Endodermal cell (in vitro differentiated cells): ENCODE results near the gene RAB3C. TPM values are rescaled to one million over a fixed set of nuclear protein-coding genes. Genes with fewer than 3 reads are reported as not detected.
A peak's percentile ranks its signal among the peaks of the same experiment; 100 is the strongest.
"Not testable (repeated sequence)": the region's sequence is repeated elsewhere in the genome, so short reads cannot be mapped to it uniquely, and the experiment has no call there.

ENCODE experiments used
- DNase-seq: peaks from one replicate; pipeline ENCODE4 v3.0.0-alpha.2; 2017
- H3K27ac ChIP-seq: 2 replicates; pipeline ENCODE4 v1.5.1; 2013; ENCODE audit warnings: mild to moderate bottlenecking, low read depth, low read length, moderate library complexity
- H3K27me3 ChIP-seq: 2 replicates; pipeline ENCODE4 v1.6.1; 2013; ENCODE audit warnings: mild to moderate bottlenecking, low read length, moderate library complexity; ENCODE audit not compliant: insufficient read depth, control insufficient read depth, poor library complexity, severe bottlenecking
- H3K36me3 ChIP-seq: 2 replicates; pipeline ENCODE4 v1.7.0; 2013; ENCODE audit warnings: mild to moderate bottlenecking, low read length, moderate library complexity; ENCODE audit not compliant: control insufficient read depth, insufficient read depth
- H3K4me1 ChIP-seq: one replicate; pipeline ENCODE4 v1.7.0; 2013; ENCODE audit warnings: low read length; ENCODE audit not compliant: control insufficient read depth, insufficient read depth
- H3K4me3 ChIP-seq: 2 replicates; pipeline ENCODE4 v1.5.1; 2013; ENCODE audit warnings: mild to moderate bottlenecking, low read length, moderate library complexity
- H3K9ac ChIP-seq: 2 replicates; pipeline ENCODE4 v1.6.1; 2013; ENCODE audit warnings: mild to moderate bottlenecking, low read length, moderate library complexity; ENCODE audit not compliant: poor library complexity, severe bottlenecking; ENCODE audit errors: extremely low read depth
- H3K9me3 ChIP-seq: 2 replicates; pipeline ENCODE4 v1.6.1; 2013; ENCODE audit warnings: mild to moderate bottlenecking, low read length, moderate library complexity; ENCODE audit not compliant: control insufficient read depth
- H3K27ac Mint-ChIP-seq: 2 replicates; pipeline ENCODE4 v1.8.0; 2020; ENCODE audit warnings: mixed read lengths
- H3K27me3 Mint-ChIP-seq: 2 replicates; pipeline ENCODE4 v1.8.0; 2021; ENCODE audit warnings: mild to moderate bottlenecking, mixed read lengths; ENCODE audit not compliant: insufficient read depth
- H3K36me3 Mint-ChIP-seq: 2 replicates; pipeline ENCODE4 v1.8.0; 2020; ENCODE audit warnings: low read depth, mixed read lengths
- H3K4me1 Mint-ChIP-seq: 2 replicates; pipeline ENCODE4 v1.8.0; 2020; ENCODE audit warnings: mixed read lengths
- H3K4me3 Mint-ChIP-seq: 2 replicates; pipeline ENCODE4 v1.8.0; 2020; ENCODE audit warnings: mild to moderate bottlenecking, moderate library complexity, mixed read lengths
- H3K9me3 Mint-ChIP-seq: 2 replicates; pipeline ENCODE4 v1.8.0; 2020; ENCODE audit warnings: mild to moderate bottlenecking, mixed read lengths
- CTCF ChIP-seq: fragments of 200-600 bp; sonication (generic); conservative IDR thresholded peaks from 2 replicates; pipeline ENCODE4 v1.5.0; 2021; ENCODE audit warnings: antibody characterized with exemption, mild to moderate bottlenecking
- WGBS, 2 experiments: methylation state at CpG; one replicate each; pipeline versions ENCODE4 v1.1.5 to v1.1.7; 2013; ENCODE audit warnings: missing lambda C conversion rate in 2 of 2, mixed read lengths in 1 of 2; ENCODE audit not compliant: insufficient coverage in 1 of 2, insufficient read length in 1 of 2; 5-methylcytosine and 5-hydroxymethylcytosine counted together
- total RNA-seq, 2 donors: library from RNA; stranded (reverse); fragmentation: NEBNext Ultra II Directional in 1 of 2; extraction: Animal tissue kit (Norgen Biotek cat#: 25700) in 1 of 2; gene quantifications; 2 replicates in 1 of 2; 3 replicates in 1 of 2; pipeline ENCODE4 v1.2.1, GENCODE V29; 2021

Gene RAB3C
- total RNA-seq, 2 donors from 2014 or later = 5.8 to 15.1 TPM

DNA sequence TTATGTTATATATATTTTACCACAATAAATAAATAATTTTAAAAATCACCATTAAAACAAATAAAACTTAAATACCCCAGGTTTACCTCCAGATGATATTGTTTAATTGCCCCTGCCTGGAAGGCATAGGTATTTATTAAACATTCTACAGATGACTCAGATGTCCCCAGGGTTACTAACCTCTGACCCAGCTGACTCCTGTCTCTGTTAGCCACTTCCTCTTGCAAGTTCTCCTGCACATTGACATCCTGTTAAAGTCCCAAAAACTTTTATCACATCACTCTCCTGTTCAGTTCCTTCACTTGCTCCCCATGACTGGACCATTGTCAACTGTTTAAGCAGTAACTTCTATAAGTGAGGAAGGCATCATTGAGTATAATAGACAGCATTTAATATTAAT, 37.0 kb upstream of the RAB3C start:
- H3K27ac Mint-ChIP-seq = no peak overlapping the region
- TF ChIP-seq CTCF = no peak
- H3K9me3 ChIP-seq = peaks cover 6% of the 10 kb centered on the region
- no peak overlapping the region for H3K27ac ChIP-seq
- no peaks in the 10 kb centered on the region for H3K36me3 ChIP-seq
- no peak overlapping the region for H3K4me3 ChIP-seq
- H3K4me1 ChIP-seq = no peaks in the 10 kb centered on the region
- no peak for DNase-seq
- H3K27me3 ChIP-seq = no peaks in the 10 kb centered on the region
- H3K9me3 Mint-ChIP-seq = peaks cover 13% of the 10 kb centered on the region
- no peak overlapping the region for H3K4me3 Mint-ChIP-seq
- H3K4me1 Mint-ChIP-seq = no peaks in the 10 kb centered on the region
- H3K9ac ChIP-seq = no peak overlapping the region
- H3K27me3 Mint-ChIP-seq = no peaks in the 10 kb centered on the region
- peaks cover 2% of the 10 kb centered on the region for H3K36me3 Mint-ChIP-seq

DNA sequence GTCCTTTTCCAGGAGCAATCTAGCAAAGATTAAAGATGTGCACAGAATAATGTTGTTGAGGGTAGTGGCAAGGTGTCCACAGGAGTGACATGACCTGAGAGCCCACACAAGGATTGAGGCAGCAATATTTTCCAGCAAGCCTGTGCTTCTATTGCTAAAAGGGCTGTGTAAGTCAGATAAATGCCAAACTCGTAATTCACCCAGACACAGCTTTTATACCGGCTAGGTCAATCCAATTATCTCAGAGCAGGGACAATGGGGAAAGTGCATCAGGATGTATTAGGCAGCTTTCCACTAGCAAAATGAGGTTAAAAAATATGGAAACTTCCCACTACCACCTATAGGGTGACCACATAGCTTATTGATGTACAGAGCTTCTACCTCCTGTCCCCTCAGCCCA, 34.8 kb upstream of the RAB3C start:
- Mint-ChIP-seq H3K9me3 (peaks cover 4% of the 10 kb centered on the region), H3K36me3 (no peaks in the 10 kb centered on the region), H3K27me3 (no peaks in the 10 kb centered on the region), H3K27ac (no peak overlapping the region), H3K4me3 (no peak overlapping the region), H3K4me1 (no peaks in the 10 kb centered on the region)
- H3K27me3 ChIP-seq = no peaks in the 10 kb centered on the region
- TF ChIP-seq CTCF = no peak
- no peaks in the 10 kb centered on the region for H3K9me3 ChIP-seq
- no peak overlapping the region for H3K27ac ChIP-seq
- no peak for DNase-seq
- no peak overlapping the region for H3K9ac ChIP-seq
- H3K4me3 ChIP-seq = no peak overlapping the region
- WGBS, 2 experiments = 95 to 100% methylated on average over 1 to 2 of the region's 2 CpGs
- H3K36me3 ChIP-seq = no peaks in the 10 kb centered on the region
- H3K4me1 ChIP-seq = no peaks in the 10 kb centered on the region

DNA sequence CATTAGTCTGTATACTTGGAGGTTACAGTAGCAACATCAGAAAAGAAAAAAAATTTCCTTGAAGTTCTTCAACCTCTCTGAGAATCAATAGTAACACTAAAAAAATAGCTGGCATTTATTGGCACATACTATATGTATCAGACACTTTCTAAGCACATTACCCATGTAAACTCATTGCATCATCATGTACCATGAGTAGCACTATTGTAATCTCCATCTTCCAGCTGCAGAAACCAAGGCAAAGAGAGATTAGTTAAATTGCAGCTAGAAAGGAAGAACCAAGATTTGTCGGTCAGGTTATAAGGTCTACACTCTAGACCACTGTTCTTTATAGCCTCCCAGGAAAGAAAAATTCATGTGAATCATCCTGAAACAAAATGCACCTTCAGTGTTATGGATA, 31.4 kb upstream of the RAB3C start:
- Histone ChIP-seq H3K4me1 (no peaks in the 10 kb centered on the region), H3K27me3 (no peaks in the 10 kb centered on the region), H3K9ac (no peak overlapping the region), H3K9me3 (no peaks in the 10 kb centered on the region), H3K4me3 (no peak overlapping the region), H3K36me3 (no peaks in the 10 kb centered on the region), H3K27ac (no peak overlapping the region)
- no peak for DNase-seq
- no peak for TF ChIP-seq CTCF
- Mint-ChIP-seq H3K4me3 (no peak overlapping the region), H3K27me3 (no peaks in the 10 kb centered on the region), H3K4me1 (no peaks in the 10 kb centered on the region), H3K36me3 (no peaks in the 10 kb centered on the region), H3K9me3 (peaks cover 4% of the 10 kb centered on the region), H3K27ac (no peak overlapping the region)
- WGBS, 2 experiments = 88 to 92% methylated on average over 1 of the region's 1 CpG

GRCh38 chr5:58557665-58558338, 25.1 kb upstream of the RAB3C start:
- H3K27me3 Mint-ChIP-seq, H3K9me3 Mint-ChIP-seq, H3K4me1 ChIP-seq, H3K9ac ChIP-seq, H3K36me3 ChIP-seq, H3K27ac ChIP-seq, DNase-seq, H3K36me3 Mint-ChIP-seq, H3K4me3 ChIP-seq, H3K4me1 Mint-ChIP-seq, H3K9me3 ChIP-seq, H3K27me3 ChIP-seq: not testable (repeated sequence)
- 85 to 88% methylated on average over 11 to 30 of the region's 32 CpGs for WGBS, 2 experiments
- peak overlapping the region; percentile 93 for H3K27ac Mint-ChIP-seq
- H3K4me3 Mint-ChIP-seq = peak overlapping the region; percentile 70

DNA sequence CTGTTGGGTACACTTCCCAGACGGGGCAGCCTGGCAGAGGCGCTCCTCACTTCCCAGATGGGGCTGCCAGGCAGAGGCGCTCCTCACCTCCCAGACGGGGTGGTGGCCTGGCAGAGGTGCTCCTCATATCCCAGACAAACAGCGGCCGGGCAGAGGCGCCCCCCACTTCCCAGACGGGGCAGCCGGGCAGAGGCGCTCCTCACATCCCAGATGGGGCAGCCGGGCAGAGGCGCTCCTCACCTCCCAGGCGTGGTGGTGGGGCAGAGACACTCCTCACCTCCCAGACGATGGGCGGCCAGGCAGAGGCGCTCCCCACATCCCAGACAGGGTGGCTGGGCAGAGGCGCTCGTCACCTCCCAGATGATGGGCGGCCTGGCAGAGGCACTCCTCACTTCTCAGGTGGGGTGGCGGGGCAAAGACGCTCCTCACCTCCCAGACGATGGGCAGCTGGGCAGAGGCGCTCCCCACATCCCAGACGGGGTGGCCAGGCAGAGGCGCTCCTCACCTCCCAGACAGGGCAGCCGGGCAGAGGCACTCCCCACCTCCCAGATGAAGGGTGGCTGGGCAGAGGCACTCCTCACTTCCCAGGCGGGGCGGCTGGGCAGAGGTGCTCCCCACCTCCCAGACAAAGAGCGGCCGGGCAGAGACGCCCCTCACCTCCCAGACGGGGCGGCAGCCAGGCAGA, 19.7 kb upstream of the RAB3C start:
- not testable (repeated sequence) for H3K4me3 ChIP-seq, H3K4me3 Mint-ChIP-seq, H3K27me3 Mint-ChIP-seq

More for the DNA sequence above, 19.7 kb upstream of the RAB3C start:
- DNase-seq, H3K9me3 ChIP-seq, H3K27ac Mint-ChIP-seq, H3K9ac ChIP-seq, H3K27me3 ChIP-seq, H3K4me1 Mint-ChIP-seq, H3K4me1 ChIP-seq, H3K27ac ChIP-seq, H3K36me3 Mint-ChIP-seq, H3K36me3 ChIP-seq: not testable (repeated sequence)
- 87 to 100% methylated on average over 3 to 33 of the region's 33 CpGs for WGBS, 2 experiments
- H3K9me3 Mint-ChIP-seq = peaks cover 25% of the 10 kb centered on the region
